VCaP (cell line): Measurements from ENCODE around the gene MRPL43.
A peak's percentile ranks its signal among the peaks of the same experiment; 100 is the strongest.

Experiments
- H3K27ac ChIP-seq: fragments of 450-650 bp; 2 replicates; pipeline ENCODE4 v1.5.1; 2017
- CTCF ChIP-seq: fragments of 450-650 bp; conservative IDR thresholded peaks from 2 replicates; pipeline ENCODE4 v1.5.1; 2017; ENCODE audit warnings: mild to moderate bottlenecking, moderate library complexity

MRPL43 gene

GRCh38 chr10:100999742-101000126 lies 12.4 kb upstream of the MRPL43 start, which contains the start of gene LZTS2:
Gene LZTS2, plus strand, starts transcription at chr10:100999808. Its CDS starts 2,731 bp downstream, at chr10:101002539.
- H3K27ac ChIP-seq, result peak within 1 kb of the TSS; percentile 94
- TF ChIP-seq CTCF, result no peak

- peak overlapping the region; percentile 94 for H3K27ac ChIP-seq
These were observed 11.9 kb upstream of the MRPL43 start for GRCh38 chr10:100998991-100999741.

GRCh38 chr10:100998183-100998990 lies 11.1 kb upstream of the MRPL43 start:
- TF ChIP-seq CTCF, result no peak
- H3K27ac ChIP-seq, result peak overlapping the region; percentile 94

More at GRCh38 chr10:100998991-100999741, 11.9 kb upstream of the MRPL43 start:
- TF ChIP-seq CTCF, result peak; percentile 94

- H3K27ac ChIP-seq, result peak overlapping the region; percentile 94
- TF ChIP-seq CTCF, result peak; percentile 91
These were observed 10.3 kb upstream of the MRPL43 start for GRCh38 chr10:100997360-100998182.

- TF ChIP-seq CTCF, result no peak
- peak overlapping the region; percentile 94 for H3K27ac ChIP-seq
These were observed 9.5 kb upstream of the MRPL43 start for GRCh38 chr10:100996678-100997359.

- no peak overlapping the region for H3K27ac ChIP-seq
- no peak for TF ChIP-seq CTCF
These were observed 7.9 kb upstream of the MRPL43 start for GRCh38 chr10:100995181-100995580.
